Lower leg skin (tissue), 3 donors: Measurements from ENCODE around the gene ZFP36L2.

Source experiments
- POLR2A ChIP-seq, 2 donors: fragments of 450-650 bp; IDR thresholded peaks; one replicate each; pipeline ENCODE4 v1.6.1; 2016 to 2017; ENCODE audit warnings: antibody characterized with exemption in 2 of 2, mild to moderate bottlenecking in 1 of 2, moderate library complexity in 1 of 2
- TF ChIP-seq, protein P1 (sequence below), 3 donors: fragments of 450-650 bp; IDR thresholded peaks; one replicate each; pipeline ENCODE4 v1.5.1; 2016; ENCODE audit warnings: antibody characterized with exemption in 3 of 3, mild to moderate bottlenecking in 3 of 3, moderate library complexity in 2 of 3

DNA sequence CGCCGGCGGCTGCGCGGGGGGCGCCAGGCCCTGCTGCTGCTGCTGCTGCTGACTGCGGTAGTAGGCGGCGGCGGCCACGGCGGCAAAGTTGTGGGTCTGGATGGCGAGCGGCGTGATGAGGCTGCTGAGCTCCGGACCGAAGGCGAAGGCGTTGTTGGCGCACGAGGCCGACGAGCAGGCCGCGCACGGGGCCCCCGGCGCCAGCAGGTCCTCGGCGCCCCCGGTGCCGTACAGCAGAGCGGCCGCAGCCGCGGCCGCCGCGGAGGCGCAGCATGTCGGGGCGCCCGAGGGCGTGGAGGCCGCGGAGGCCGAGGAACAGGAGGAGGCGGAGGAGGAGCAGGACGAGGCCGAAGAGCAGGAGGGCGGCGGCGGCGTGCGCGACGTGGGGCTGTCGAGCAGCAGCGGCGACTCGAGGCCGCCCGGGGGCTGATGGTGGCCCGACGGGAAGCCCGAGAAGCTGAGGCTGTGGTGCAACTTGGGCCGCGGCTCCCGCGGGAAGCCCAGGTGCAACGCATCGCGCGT, 1.8 kb downstream of the ZFP36L2 start:
- TF ChIP-seq, protein P1, sequence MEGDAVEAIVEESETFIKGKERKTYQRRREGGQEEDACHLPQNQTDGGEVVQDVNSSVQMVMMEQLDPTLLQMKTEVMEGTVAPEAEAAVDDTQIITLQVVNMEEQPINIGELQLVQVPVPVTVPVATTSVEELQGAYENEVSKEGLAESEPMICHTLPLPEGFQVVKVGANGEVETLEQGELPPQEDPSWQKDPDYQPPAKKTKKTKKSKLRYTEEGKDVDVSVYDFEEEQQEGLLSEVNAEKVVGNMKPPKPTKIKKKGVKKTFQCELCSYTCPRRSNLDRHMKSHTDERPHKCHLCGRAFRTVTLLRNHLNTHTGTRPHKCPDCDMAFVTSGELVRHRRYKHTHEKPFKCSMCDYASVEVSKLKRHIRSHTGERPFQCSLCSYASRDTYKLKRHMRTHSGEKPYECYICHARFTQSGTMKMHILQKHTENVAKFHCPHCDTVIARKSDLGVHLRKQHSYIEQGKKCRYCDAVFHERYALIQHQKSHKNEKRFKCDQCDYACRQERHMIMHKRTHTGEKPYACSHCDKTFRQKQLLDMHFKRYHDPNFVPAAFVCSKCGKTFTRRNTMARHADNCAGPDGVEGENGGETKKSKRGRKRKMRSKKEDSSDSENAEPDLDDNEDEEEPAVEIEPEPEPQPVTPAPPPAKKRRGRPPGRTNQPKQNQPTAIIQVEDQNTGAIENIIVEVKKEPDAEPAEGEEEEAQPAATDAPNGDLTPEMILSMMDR (IDR thresholded peaks at IDR 0.05): no peak
- no peak for TF ChIP-seq POLR2A (IDR thresholded peaks at IDR 0.05)
